Measurements from ENCODE around the gene S100A4.
"Not testable (repeated sequence)": the region's sequence is repeated elsewhere in the genome, so short reads cannot be mapped to it uniquely, and the experiment has no call there.

The S100A4 gene

GRCh38 chr1:153583976-153584375, 38.4 kb upstream of the S100A4 start:
- DNase-seq (ENCODE audit: low read depth): no peak
- H3K4me3 ChIP-seq (ENCODE audit: low read length): no peak overlapping the region
- no peak for TF ChIP-seq CTCF (IDR thresholded peaks at IDR 0.05; ENCODE audit: insufficient read depth, low read depth, low read length, missing control alignments)

GRCh38 chr1:153583514-153583913, 37.9 kb upstream of the S100A4 start:
- DNase-seq (ENCODE audit: low read depth); H3K4me3 ChIP-seq (ENCODE audit: low read length): not testable (repeated sequence)

- DNase-seq (ENCODE audit: low read depth): not testable (repeated sequence)
Measured at GRCh38 chr1:153582836-153583235, 37.2 kb upstream of the S100A4 start.

GRCh38 chr1:153578936-153579335, 33.3 kb upstream of the S100A4 start:
- no peak for DNase-seq (ENCODE audit: low read depth)
- TF ChIP-seq CTCF (IDR thresholded peaks at IDR 0.05; ENCODE audit: insufficient read depth, low read depth, low read length, missing control alignments): no peak
- H3K4me3 ChIP-seq (ENCODE audit: low read length): no peak overlapping the region

More at GRCh38 chr1:153582836-153583235, 37.2 kb upstream of the S100A4 start:
- not testable (repeated sequence) for H3K4me3 ChIP-seq (ENCODE audit: low read length)

GRCh38 chr1:153578490-153578889, 32.9 kb upstream of the S100A4 start:
- TF ChIP-seq CTCF (IDR thresholded peaks at IDR 0.05; ENCODE audit: insufficient read depth, low read depth, low read length, missing control alignments): no peak
- H3K4me3 ChIP-seq (ENCODE audit: low read length): no peak overlapping the region
- DNase-seq (ENCODE audit: low read depth): no peak

- no peak for TF ChIP-seq CTCF (IDR thresholded peaks at IDR 0.05; ENCODE audit: insufficient read depth, low read depth, low read length, missing control alignments)
- no peak overlapping the region for H3K4me3 ChIP-seq (ENCODE audit: low read length)
- DNase-seq (ENCODE audit: low read depth): peak; percentile 66
Measured at GRCh38 chr1:153577624-153578051, 32.0 kb upstream of the S100A4 start.

GRCh38 chr1:153577138-153577537, 31.5 kb upstream of the S100A4 start:
- no peak overlapping the region for H3K4me3 ChIP-seq (ENCODE audit: low read length)
- TF ChIP-seq CTCF (IDR thresholded peaks at IDR 0.05; ENCODE audit: insufficient read depth, low read depth, low read length, missing control alignments): no peak
- DNase-seq (ENCODE audit: low read depth): no peak

GRCh38 chr1:153575497-153575896, 29.9 kb upstream of the S100A4 start:
- H3K4me3 ChIP-seq (ENCODE audit: low read length); DNase-seq (ENCODE audit: low read depth): not testable (repeated sequence)

- DNase-seq (ENCODE audit: low read depth); H3K4me3 ChIP-seq (ENCODE audit: low read length): not testable (repeated sequence)
Measured at GRCh38 chr1:153575081-153575491, 29.5 kb upstream of the S100A4 start.

Measured in epithelial cell of esophagus (primary cell).